ENCODE measurements around the gene VTI1B.

- TF ChIP-seq CTCF (IDR thresholded peaks at IDR 0.05) (peak; percentile 76), EZH2phosphoT487 (IDR thresholded peaks at IDR 0.05) (no peak), EZH2 (IDR thresholded peaks at IDR 0.05) (no peak)
These were observed 30.2 kb upstream of the VTI1B start for GRCh38 chr14:67704484-67705089.

All from neural progenitor cell (in vitro differentiated cells).